ENCODE measurements around the gene PHF23.
A peak's percentile ranks its signal among the peaks of the same experiment; 100 is the strongest.

The PHF23 gene

GRCh38 chr17:7216242-7217112 lies 22.8 kb downstream of the PHF23 start:
- peak overlapping the region; percentile 80 for H3K4me3 ChIP-seq (ENCODE audit: control insufficient read depth, low read depth, low read length)
- no peak for TF ChIP-seq CTCF (IDR thresholded peaks at IDR 0.05; ENCODE audit: control insufficient read depth, insufficient read depth, low read depth, low read length, missing control alignments)
- no peak for DNase-seq (ENCODE audit: low read depth)

GRCh38 chr17:7215652-7216180 lies 23.5 kb downstream of the PHF23 start:
- TF ChIP-seq CTCF (IDR thresholded peaks at IDR 0.05; ENCODE audit: control insufficient read depth, insufficient read depth, low read depth, low read length, missing control alignments), result no peak
- H3K4me3 ChIP-seq (ENCODE audit: control insufficient read depth, low read depth, low read length), result peak overlapping the region; percentile 80
- DNase-seq (ENCODE audit: low read depth), result no peak

GRCh38 chr17:7215136-7215638 lies 24.1 kb downstream of the PHF23 start:
- TF ChIP-seq CTCF (IDR thresholded peaks at IDR 0.05; ENCODE audit: control insufficient read depth, insufficient read depth, low read depth, low read length, missing control alignments), result no peak
- no peak for DNase-seq (ENCODE audit: low read depth)
- H3K4me3 ChIP-seq (ENCODE audit: control insufficient read depth, low read depth, low read length), result peak overlapping the region; percentile 65

GRCh38 chr17:7214300-7215135 lies 24.7 kb downstream of the PHF23 start:
- peak; percentile 84 for DNase-seq (ENCODE audit: low read depth)
- H3K4me3 ChIP-seq (ENCODE audit: control insufficient read depth, low read depth, low read length), result peak overlapping the region; percentile 65
- peak; percentile 70 for TF ChIP-seq CTCF (IDR thresholded peaks at IDR 0.05; ENCODE audit: control insufficient read depth, insufficient read depth, low read depth, low read length, missing control alignments)

- H3K4me3 ChIP-seq (ENCODE audit: control insufficient read depth, low read depth, low read length), result peak overlapping the region; percentile 65
- peak; percentile 36 for TF ChIP-seq CTCF (IDR thresholded peaks at IDR 0.05; ENCODE audit: control insufficient read depth, insufficient read depth, low read depth, low read length, missing control alignments)
- no peak for DNase-seq (ENCODE audit: low read depth)
These were observed 25.4 kb downstream of the PHF23 start for GRCh38 chr17:7213895-7214299.

- DNase-seq (ENCODE audit: low read depth), result no peak
- no peak overlapping the region for H3K4me3 ChIP-seq (ENCODE audit: control insufficient read depth, low read depth, low read length)
- TF ChIP-seq CTCF (IDR thresholded peaks at IDR 0.05; ENCODE audit: control insufficient read depth, insufficient read depth, low read depth, low read length, missing control alignments), result no peak
These were observed 27.6 kb downstream of the PHF23 start for GRCh38 chr17:7211491-7212273.

Data from AG09309 (cell line).